HG03558 (cell line): ENCODE data around the gene WDTC1.

Experiments
- ATAC-seq: cut with Tn5 transposase; IDR thresholded peaks from one replicate; pipeline ENCODE4 v1.9.1; 2021; ENCODE audit warnings: moderate number of reproducible peaks; ENCODE audit not compliant: unreplicated experiment; ENCODE audit errors: extremely low read depth

Gene WDTC1

GRCh38 chr1:27331922-27332321, 97.5 kb downstream of the WDTC1 start:
- no peak for ATAC-seq

GRCh38 chr1:27332536-27333281, 98.3 kb downstream of the WDTC1 start:
- ATAC-seq: no peak

GRCh38 chr1:27333717-27334279, 99.4 kb downstream of the WDTC1 start:
- no peak for ATAC-seq

GRCh38 chr1:27335506-27336422, 101.3 kb downstream of the WDTC1 start:
- ATAC-seq: no peak

GRCh38 chr1:27336756-27337155, 102.3 kb downstream of the WDTC1 start:
- no peak for ATAC-seq

GRCh38 chr1:27338751-27339150, 104.3 kb downstream of the WDTC1 start:
- no peak for ATAC-seq

GRCh38 chr1:27339213-27339612, 104.8 kb downstream of the WDTC1 start:
- no peak for ATAC-seq

GRCh38 chr1:27341525-27342252, 107.3 kb downstream of the WDTC1 start, which contains the start of gene SYTL1:
Gene SYTL1, plus strand, starts transcription at chr1:27342022. Its CDS starts 3,313 bp downstream, at chr1:27345335.
- no peak for ATAC-seq

- ATAC-seq: no peak
Observed at GRCh38 chr1:27342391-27342777, 108.0 kb downstream of the WDTC1 start.

GRCh38 chr1:27342778-27343638, 108.6 kb downstream of the WDTC1 start:
- ATAC-seq: no peak

- ATAC-seq: no peak
Observed at GRCh38 chr1:27343639-27344025, 109.2 kb downstream of the WDTC1 start.

GRCh38 chr1:27345272-27345671, 110.8 kb downstream of the WDTC1 start:
- no peak for ATAC-seq

GRCh38 chr1:27346357-27346756, 111.9 kb downstream of the WDTC1 start:
- no peak for ATAC-seq

- ATAC-seq: no peak
Observed at GRCh38 chr1:27346991-27347624, 112.7 kb downstream of the WDTC1 start.

GRCh38 chr1:27348861-27349783, 114.7 kb downstream of the WDTC1 start:
- no peak for ATAC-seq

- ATAC-seq: no peak
Observed at GRCh38 chr1:27349784-27350662, 115.6 kb downstream of the WDTC1 start.
